HG03571 (cell line): ENCODE measurements around the gene FAM131C.

Source experiments
- ATAC-seq: cut with Tn5 transposase; IDR thresholded peaks from one replicate; pipeline ENCODE4 v1.9.1; 2021; ENCODE audit not compliant: unreplicated experiment

FAM131C gene

DNA sequence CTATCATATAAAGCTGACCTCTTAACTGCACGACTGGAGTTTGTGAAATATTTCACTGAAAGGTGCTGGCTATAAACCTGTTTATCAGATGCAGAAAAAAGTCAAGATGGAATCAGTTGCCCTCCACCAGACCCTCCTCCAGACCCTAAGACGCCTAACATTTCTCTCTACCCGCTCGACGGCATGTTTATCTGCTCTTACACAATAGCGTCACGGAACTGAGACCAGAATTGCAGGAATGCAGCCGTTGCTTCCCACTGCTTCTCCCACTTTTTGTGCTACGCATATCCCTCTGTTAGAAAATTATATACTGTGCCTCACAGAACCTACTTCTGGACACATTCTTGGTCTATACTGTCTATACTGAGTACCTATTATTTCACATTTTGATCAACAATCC, 28.2 kb upstream of the FAM131C start:
- ATAC-seq: no peak

- no peak for ATAC-seq
Observed at GRCh38 chr1:16099412-16099811, 26.0 kb upstream of the FAM131C start.

GRCh38 chr1:16095447-16095846, 22.0 kb upstream of the FAM131C start:
- no peak for ATAC-seq

GRCh38 chr1:16094453-16095158, 21.2 kb upstream of the FAM131C start:
- ATAC-seq: no peak

DNA sequence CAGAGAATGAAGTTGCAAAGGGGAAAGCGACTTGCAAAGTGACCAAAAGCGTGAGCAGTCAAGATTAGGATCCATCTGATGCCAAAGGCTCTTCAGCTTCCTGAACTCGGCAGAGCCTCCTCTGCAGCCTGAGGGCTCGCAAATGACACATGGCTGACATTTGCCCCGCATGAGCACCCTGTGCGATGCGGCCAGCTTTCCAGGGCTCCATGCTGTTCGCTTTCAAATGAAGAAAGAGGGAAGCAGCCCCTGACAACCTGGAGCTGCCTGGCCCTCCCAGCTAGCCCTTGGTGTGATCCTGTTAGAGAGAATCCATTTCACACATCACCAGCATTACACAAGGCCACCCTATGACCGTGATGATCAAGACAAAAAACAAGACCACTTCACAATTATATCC, 20.2 kb upstream of the FAM131C start:
- ATAC-seq: no peak

DNA sequence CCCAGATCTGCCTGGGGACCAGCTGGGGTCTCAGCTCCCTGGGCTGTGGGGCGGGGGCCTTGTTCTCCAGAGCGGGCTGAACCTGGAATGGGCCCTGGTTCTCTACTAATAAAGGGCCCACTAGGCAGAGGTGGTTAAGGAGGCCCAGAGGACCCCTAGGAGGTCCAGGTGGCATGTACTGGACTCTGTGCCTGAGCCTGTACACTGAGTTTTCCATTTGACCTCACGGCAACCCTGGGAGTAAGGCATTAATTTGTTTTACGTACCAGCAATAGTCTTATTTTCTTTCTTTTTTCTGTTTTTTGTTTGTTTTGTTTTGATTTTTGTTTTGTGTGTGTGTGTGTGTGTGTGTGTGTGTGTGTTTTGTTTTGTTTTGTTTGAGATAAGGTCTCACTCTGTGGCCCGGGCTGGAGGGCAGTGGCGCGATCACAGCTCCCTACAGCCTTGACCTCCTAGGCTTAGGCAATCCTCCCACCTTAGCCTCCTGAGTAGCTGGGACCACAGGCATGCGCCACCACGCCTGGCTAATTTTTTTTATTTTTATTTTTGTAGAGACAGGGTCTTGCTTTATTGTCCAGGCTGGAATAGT, 19.6 kb upstream of the FAM131C start:
- ATAC-seq: no peak

- no peak for ATAC-seq
Observed at GRCh38 chr1:16092097-16092922, 18.9 kb upstream of the FAM131C start.

GRCh38 chr1:16091296-16091695, 17.8 kb upstream of the FAM131C start:
- ATAC-seq: no peak

DNA sequence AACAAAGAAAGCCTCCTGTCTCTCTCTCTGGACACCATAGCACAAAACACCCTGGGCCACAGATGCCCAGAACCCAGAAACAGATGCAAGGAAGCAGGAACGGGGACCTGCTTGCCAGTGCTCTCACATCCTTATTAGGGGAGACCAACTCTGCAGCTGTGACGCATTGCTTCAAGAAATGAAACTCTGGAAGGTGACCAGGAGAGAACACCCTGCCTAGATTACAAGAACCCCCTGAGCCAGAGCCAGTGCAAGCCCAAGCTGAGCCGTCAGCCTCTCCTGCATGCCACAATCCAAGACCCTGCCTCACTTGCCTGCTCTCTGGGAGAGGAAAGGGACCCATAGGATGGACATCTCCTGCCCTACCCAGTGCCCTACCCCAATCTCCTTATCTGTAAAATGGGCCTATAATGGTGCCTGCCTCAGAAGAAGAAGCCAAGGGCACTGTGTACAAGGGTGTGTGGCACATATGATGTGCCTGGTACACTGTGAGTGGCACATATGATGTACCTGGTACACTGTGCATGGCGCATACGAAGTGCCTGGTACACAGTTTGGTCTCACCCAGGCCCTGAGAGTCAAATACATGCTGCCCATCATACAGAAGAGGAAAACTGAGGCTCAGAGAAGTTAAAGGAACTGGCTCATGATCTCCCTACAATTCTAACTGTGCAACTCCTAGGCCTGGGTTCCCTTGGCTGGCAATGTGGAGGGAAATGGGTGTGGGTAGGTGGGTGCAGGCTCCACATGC, 16.8 kb upstream of the FAM131C start:
- no peak for ATAC-seq

DNA sequence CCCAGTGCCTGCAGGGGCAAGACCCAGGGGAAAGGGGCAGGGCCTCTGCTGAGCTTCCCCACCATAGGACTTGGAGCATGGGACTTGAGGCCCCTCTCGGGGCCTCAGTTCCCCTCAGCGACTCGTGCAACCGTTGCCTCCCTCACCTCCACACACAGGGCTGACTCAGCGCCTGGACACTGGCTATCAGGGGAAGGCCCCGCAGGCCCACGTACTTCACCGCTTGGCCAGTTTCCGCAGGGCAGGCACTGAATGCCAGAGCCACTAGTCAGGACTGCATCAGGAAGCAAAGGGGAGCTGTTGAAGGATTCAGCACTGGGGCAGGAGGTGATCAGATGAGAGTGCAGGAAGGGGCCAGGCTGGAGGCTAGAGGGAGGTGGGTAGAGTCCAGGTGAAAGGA, 15.5 kb upstream of the FAM131C start:
- ATAC-seq: no peak

DNA sequence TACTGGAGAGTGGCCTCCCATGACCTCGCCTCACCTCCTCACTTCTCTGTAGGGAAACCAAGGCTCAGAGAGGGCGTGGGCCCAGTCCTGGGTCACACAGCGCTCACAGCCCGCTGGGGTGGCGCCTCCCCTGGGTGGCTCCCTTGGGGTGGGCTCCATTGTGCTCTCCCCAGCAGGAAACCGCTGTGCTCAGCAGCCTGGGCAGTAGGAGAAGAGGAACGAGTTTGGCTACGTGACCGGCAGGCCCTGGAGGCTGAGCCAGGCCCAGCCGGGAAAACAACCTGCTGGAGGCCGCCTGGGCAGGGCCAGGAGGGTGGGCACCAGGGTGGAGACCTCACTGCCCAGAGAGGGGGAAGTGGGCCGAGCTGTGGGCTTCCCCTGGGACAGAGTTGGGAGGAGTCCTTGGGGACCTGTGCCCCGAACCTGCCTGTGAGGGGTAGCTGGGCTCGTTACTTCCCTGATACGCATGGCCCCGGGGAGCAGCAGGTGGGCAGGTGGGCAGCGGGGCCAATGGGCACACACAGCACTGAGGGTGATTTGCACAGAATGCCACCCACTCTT, 15.0 kb upstream of the FAM131C start:
- no peak for ATAC-seq

- no peak for ATAC-seq
Observed at GRCh38 chr1:16087733-16088132, 14.3 kb upstream of the FAM131C start.

- ATAC-seq: no peak
Observed at GRCh38 chr1:16085522-16085921, 12.1 kb upstream of the FAM131C start.

GRCh38 chr1:16083486-16083885, 10.0 kb upstream of the FAM131C start:
- no peak for ATAC-seq

DNA sequence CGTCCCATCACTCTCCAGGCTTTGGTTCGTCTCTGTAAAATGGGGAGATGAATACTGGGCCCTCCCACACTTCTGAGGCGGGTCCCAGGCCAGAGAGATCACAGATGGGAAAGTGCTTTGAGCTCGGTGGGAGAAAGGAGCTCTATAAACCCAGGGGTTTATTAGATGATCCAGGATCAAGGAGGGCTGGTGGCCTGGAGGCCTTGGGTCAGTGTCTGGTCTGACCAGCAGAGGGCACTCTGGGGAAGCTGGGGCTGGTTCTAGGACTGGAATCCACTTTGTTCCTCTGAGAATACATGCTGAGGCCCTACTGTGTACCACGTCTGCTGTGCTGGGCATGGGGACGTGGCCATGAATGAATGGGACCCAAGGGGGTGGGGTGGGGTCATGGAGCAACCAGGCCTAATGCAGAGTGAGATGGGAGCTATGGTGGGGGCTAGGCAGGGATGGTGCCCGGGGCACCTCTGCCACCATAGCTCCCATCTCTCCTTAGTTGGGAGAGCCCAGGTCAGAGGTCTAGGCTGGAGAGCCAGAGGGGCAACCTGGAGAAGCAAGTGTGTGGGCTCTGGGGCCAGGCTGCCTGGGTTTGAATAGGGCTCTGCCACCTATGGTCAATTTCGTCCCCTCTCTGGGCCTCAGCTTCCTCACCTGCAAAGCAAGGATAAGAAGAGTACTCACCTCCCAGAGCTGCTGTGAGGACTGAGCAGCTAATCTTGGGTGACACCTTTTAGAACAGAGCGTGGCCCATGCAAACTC, 9.0 kb upstream of the FAM131C start:
- no peak for ATAC-seq

- no peak for ATAC-seq
Observed at GRCh38 chr1:16081636-16082035, 8.2 kb upstream of the FAM131C start.

GRCh38 chr1:16080422-16081150, 7.1 kb upstream of the FAM131C start:
- no peak for ATAC-seq

DNA sequence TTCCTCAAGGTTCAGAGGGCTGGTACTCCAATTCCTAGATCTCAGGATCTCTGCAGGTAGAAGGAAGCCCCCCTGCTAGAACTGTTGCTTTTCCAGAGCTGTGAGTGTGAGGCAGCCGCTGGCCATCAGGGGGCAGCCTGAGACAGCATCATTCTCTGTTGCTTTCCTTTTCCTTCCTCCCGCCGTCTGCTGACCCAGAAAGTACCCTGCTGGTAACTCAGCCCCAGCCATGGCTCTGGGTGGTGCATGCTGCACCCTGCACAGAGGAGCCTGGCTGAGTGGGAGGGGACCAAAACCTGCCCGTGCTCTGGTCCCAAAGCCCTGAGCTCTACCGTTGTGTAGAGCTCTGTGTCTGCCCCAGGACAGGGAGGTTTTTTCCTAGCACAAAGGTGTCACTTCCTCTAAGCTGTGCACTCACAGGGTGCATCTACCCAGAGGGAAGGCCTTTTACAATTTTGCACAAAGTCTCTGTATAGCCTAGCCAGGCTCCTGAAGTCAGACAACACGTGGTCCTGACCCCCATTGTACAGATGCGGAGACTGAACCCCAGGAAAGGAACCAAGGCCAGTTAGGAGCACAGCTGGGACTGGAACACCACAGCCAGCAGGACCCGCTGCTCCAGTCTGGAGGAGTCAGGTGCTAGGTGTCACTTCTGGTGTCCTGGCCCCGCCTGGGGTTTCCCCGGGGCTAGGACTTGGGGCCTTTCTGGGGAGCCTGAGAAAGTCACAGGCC, 5.6 kb upstream of the FAM131C start:
- no peak for ATAC-seq
